Activated CD8-positive, alpha-beta T cell treated with anti-CD3 and anti-CD28 coated beads for 36 hours (primary cell): ENCODE measurements around the gene PROM1. TPM values are rescaled to one million over a fixed set of nuclear protein-coding genes. Genes with fewer than 3 reads are reported as not detected.

Source experiments
- ATAC-seq: fragments of 200-7000 bp; cut with Tn5 transposase; one replicate; pipeline ENCODE4 v1.10.0; 2021; ENCODE audit warnings: mild to moderate bottlenecking, moderate library complexity
- CTCF ChIA-PET: fragments of 350-600 bp; sonication (Branson Sonifier 250); formaldehyde crosslinking; loops from one replicate; lab custom pipeline; 2021; ENCODE audit warnings: antibody characterized with exemption; lab: Charles Lee
- POLR2A ChIA-PET: fragments of 350-600 bp; sonication (Branson Sonifier 250); formaldehyde crosslinking; loops from one replicate; lab custom pipeline; 2021; ENCODE audit warnings: antibody characterized with exemption; lab: Charles Lee
- DNase-seq: peaks from one replicate; pipeline ENCODE4 v3.0.0-alpha.2; 2020
- H3K27ac Mint-ChIP-seq: one replicate; pipeline ENCODE4 v1.8.0; 2021; ENCODE audit warnings: mild to moderate bottlenecking, mixed read lengths
- H3K27me3 Mint-ChIP-seq: one replicate; pipeline ENCODE4 v1.8.0; 2021; ENCODE audit warnings: mixed read lengths
- H3K36me3 Mint-ChIP-seq: one replicate; pipeline ENCODE4 v1.8.0; 2021; ENCODE audit warnings: low read depth, mixed read lengths
- H3K4me1 Mint-ChIP-seq: one replicate; pipeline ENCODE4 v1.8.0; 2021; ENCODE audit warnings: low read depth, mixed read lengths
- H3K4me3 Mint-ChIP-seq: one replicate; pipeline ENCODE4 v1.8.0; 2021; ENCODE audit warnings: mild to moderate bottlenecking, moderate library complexity, mixed read lengths
- H3K9me3 Mint-ChIP-seq: one replicate; pipeline ENCODE4 v1.8.0; 2021; ENCODE audit warnings: mixed read lengths
- CTCF ChIP-seq: fragments of 200-600 bp; IDR thresholded peaks from one replicate; pipeline ENCODE4 v1.8.0; 2022; ENCODE audit warnings: antibody characterized with exemption, mild to moderate bottlenecking
- intact Hi-C: fragments of 100-400 bp; cut with micrococcal nuclease; formaldehyde crosslinking; loops from one replicate; pipeline ENCODE4 v1.10.0; 2022
- total RNA-seq, 2 experiments: library from RNA; stranded (reverse); gene quantifications; one replicate each; pipeline ENCODE4 v1.2.3, GENCODE V29; 2021

Gene PROM1, protein sequence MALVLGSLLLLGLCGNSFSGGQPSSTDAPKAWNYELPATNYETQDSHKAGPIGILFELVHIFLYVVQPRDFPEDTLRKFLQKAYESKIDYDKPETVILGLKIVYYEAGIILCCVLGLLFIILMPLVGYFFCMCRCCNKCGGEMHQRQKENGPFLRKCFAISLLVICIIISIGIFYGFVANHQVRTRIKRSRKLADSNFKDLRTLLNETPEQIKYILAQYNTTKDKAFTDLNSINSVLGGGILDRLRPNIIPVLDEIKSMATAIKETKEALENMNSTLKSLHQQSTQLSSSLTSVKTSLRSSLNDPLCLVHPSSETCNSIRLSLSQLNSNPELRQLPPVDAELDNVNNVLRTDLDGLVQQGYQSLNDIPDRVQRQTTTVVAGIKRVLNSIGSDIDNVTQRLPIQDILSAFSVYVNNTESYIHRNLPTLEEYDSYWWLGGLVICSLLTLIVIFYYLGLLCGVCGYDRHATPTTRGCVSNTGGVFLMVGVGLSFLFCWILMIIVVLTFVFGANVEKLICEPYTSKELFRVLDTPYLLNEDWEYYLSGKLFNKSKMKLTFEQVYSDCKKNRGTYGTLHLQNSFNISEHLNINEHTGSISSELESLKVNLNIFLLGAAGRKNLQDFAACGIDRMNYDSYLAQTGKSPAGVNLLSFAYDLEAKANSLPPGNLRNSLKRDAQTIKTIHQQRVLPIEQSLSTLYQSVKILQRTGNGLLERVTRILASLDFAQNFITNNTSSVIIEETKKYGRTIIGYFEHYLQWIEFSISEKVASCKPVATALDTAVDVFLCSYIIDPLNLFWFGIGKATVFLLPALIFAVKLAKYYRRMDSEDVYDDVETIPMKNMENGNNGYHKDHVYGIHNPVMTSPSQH
- total RNA-seq: under 1 TPM in 1 of 2 experiments, not detected in 1; 0.22 TPM

DNA sequence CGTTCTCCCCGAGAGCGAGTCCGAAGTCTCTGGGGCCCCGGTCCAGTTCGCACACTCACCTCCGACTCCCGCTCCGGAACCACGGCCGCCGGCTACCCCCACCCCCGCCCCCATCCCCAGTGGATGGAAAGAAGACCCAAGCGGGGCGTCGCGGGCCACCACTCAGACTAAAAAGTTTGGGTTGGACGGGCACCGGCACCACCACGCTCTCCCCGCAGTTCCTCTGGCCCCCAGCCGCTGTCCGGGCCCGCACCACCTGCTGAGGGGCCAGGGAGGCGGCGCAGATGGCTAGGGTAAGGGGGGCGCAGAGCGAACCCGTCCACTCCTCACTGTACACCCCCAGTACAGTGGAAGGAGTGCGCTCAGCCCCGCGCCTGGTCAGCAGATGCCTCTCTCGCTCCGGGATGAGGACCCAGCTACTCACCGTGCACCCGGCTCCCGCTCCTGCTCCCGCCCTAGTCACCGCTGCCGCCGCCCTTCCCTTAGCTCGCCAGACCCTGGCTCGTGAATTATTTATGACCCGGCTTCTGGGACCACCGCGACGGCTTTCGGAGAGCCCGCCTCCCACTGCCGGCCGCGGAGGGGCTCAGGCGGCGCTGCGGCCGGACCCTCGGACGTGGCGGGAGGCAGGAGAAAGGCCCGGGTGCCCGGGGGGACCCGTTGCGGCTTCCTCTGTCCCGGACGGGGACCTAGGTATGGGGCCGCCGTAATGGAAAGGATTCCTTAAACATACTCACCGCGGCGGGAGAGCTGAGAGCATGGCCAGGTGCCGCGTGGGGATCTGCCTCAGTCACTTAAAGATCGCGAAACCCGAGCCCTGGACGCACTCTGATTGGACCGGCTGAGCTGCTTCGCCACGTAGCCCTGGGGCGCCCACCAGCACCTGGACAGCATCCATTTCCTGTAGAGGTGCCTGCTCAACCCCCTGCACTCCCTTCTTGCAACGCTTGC lies at the start of gene PROM1:
Gene PROM1 (minus strand): TSS at position 783 of the 951 bp plus-strand sequence. CDS start 8,117 bp downstream, outside the sequence.
- TF ChIP-seq CTCF: no peak
- intact Hi-C loops: no loop called here
- CTCF ChIA-PET: interaction anchor here (1.1 to 1.4 kb wide), 2 partner anchors 26 to 182 kb away, joined by 4 to 6 read pairs; no protein-coding TSS in a partner anchor
- Mint-ChIP-seq H3K36me3 (no peaks in the 10 kb centered on the region), H3K4me1 (peaks cover 19% of the 10 kb centered on the region), H3K9me3 (no peaks in the 10 kb centered on the region), H3K27ac (no peak within 1 kb of the TSS), H3K4me3 (peak within 1 kb of the TSS; percentile 66), H3K27me3 (peaks cover 68% of the 10 kb centered on the region)
- ATAC-seq (peak; percentile 60), DNase-seq (peak; percentile 50)
- POLR2A ChIA-PET: no interaction called here

DNA sequence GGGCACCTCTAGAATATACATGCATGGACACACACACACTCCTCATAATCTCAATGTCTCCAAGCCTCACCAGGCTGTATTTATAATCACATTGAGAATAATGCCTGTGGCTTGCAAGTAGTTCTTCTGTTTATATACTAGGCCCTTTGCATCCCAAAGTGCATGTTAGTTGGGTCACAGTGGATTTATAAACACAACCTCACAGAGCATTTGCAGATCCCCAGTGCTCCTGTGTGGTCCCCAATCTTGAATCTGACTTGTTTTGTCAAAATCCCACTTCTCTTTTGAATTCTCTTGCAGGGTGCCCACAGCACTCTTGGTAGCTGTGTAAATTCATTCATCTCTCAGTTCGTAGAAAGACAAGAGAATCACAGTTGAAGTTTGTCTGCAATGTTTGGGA lies 49.6 kb upstream of the PROM1 start:
- CTCF ChIA-PET: no interaction called here
- Mint-ChIP-seq H3K4me1 (no peaks in the 10 kb centered on the region), H3K9me3 (no peaks in the 10 kb centered on the region), H3K36me3 (no peaks in the 10 kb centered on the region), H3K4me3 (no peak overlapping the region), H3K27ac (no peak overlapping the region), H3K27me3 (peaks cover 4% of the 10 kb centered on the region)
- no peak for ATAC-seq
- TF ChIP-seq CTCF: no peak
- intact Hi-C loops: no loop called here
- POLR2A ChIA-PET: no interaction called here
- no peak for DNase-seq

GRCh38 chr4:16131293-16131692 lies 47.5 kb upstream of the PROM1 start:
- intact Hi-C loops: no loop called here
- no peak overlapping the region for H3K27ac Mint-ChIP-seq
- POLR2A ChIA-PET: no interaction called here
- no peak for ATAC-seq
- CTCF ChIA-PET: no interaction called here
- H3K4me3 Mint-ChIP-seq: no peak overlapping the region
- DNase-seq: no peak
- no peaks in the 10 kb centered on the region for H3K4me1 Mint-ChIP-seq
- no peaks in the 10 kb centered on the region for H3K9me3 Mint-ChIP-seq
- H3K27me3 Mint-ChIP-seq: no peaks in the 10 kb centered on the region
- TF ChIP-seq CTCF: no peak
- H3K36me3 Mint-ChIP-seq: no peaks in the 10 kb centered on the region

- no peaks in the 10 kb centered on the region for H3K36me3 Mint-ChIP-seq
- no peaks in the 10 kb centered on the region for H3K9me3 Mint-ChIP-seq
- H3K27me3 Mint-ChIP-seq: no peaks in the 10 kb centered on the region
- no peak overlapping the region for H3K27ac Mint-ChIP-seq
- peaks cover 5% of the 10 kb centered on the region for H3K4me1 Mint-ChIP-seq
- no peak for ATAC-seq
- no peak for DNase-seq
- no peak overlapping the region for H3K4me3 Mint-ChIP-seq
- intact Hi-C loops: no loop called here
- CTCF ChIA-PET: no interaction called here
- POLR2A ChIA-PET: interaction anchor here (0.7 kb wide), 1 partner anchor 100 kb away, joined by 3 read pairs; no protein-coding TSS in a partner anchor
- no peak for TF ChIP-seq CTCF
These were observed 45.5 kb upstream of the PROM1 start for GRCh38 chr4:16129336-16129735.
